NB4 (cell line): ENCODE results near the gene WDR83.
"Not testable (repeated sequence)": the region's sequence is repeated elsewhere in the genome, so short reads cannot be mapped to it uniquely, and the experiment has no call there.

Source experiments
- DNase-seq: peaks from one replicate; pipeline ENCODE4 v3.0.0; 2010; ENCODE audit warnings: low read depth
- H3K4me3 ChIP-seq: one replicate; pipeline ENCODE4 v1.5.1; 2011; ENCODE audit warnings: mild to moderate bottlenecking, low read depth, low read length, moderate library complexity
- CTCF ChIP-seq: IDR thresholded peaks from one replicate; pipeline ENCODE4 v1.5.1; 2012; ENCODE audit warnings: low read depth, low read length
- MAX ChIP-seq: IDR thresholded peaks from 2 replicates; pipeline ENCODE4 v1.6.1; 2011; ENCODE audit warnings: low read depth, low read length
- MYC ChIP-seq: IDR thresholded peaks from 2 replicates; pipeline ENCODE4 v1.6.1; 2011; ENCODE audit warnings: low read depth, low read length
- POLR2A ChIP-seq: IDR thresholded peaks from 2 replicates; pipeline ENCODE4 v1.6.1; 2011; ENCODE audit warnings: mild to moderate bottlenecking; ENCODE audit not compliant: insufficient read length; ENCODE audit errors: extremely low read depth

WDR83 gene

DNA sequence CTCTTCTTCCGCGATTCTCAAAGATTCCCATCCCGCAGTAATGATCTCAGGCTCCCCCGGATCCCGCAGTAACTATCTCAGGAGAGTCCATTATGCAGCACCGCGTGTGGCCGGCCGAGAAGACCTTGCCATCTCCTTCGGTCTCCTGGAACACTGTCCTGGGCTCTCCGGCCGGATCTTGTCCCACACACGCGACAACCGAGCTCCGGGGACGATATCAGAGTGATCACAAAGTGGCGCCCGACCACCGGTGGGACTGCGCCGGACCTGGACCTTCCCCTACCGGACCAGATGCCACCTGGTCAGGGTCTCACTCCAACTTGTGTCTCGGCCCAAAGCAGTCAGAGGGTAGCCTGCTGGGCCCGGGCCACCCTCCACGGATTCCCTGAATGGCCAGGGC is 24.1 kb upstream of the WDR83 start:
- TF ChIP-seq MYC (no peak), POLR2A (no peak), MAX (no peak), CTCF (no peak)
- no peak for DNase-seq

GRCh38 chr19:12643716-12644115 is 22.9 kb upstream of the WDR83 start:
- not testable (repeated sequence) for DNase-seq

More for the DNA sequence above, 24.1 kb upstream of the WDR83 start:
- no peak overlapping the region for H3K4me3 ChIP-seq

GRCh38 chr19:12646551-12646950 is 20.1 kb upstream of the WDR83 start:
- TF ChIP-seq MAX (no peak), MYC (no peak), CTCF (no peak), POLR2A (no peak)
- DNase-seq, result peak; percentile 25
- no peak overlapping the region for H3K4me3 ChIP-seq

More at GRCh38 chr19:12643716-12644115, 22.9 kb upstream of the WDR83 start:
- not testable (repeated sequence) for H3K4me3 ChIP-seq

DNA sequence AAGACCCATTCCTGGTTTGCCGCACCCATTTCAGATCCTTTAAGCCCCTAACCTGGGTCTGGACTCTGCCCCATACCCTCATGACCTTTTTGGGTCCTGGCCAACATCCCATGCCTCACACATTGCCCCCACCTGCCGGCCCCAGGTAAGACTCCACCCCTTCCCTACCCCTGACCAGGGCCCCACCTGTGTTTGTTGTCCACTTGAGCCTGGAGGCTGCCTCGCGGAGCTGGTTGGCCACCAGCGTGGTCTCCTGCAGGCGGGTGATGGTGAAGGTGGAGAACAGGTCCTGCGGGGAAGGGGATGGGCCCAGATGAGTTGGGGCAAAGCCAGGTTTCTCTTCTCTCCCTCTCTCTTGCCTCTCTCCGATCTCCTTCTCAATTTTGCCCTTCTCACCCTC is 19.6 kb upstream of the WDR83 start:
- TF ChIP-seq CTCF (no peak), MAX (no peak), POLR2A (no peak), MYC (no peak)
- H3K4me3 ChIP-seq, result no peak overlapping the region
- DNase-seq, result no peak

DNA sequence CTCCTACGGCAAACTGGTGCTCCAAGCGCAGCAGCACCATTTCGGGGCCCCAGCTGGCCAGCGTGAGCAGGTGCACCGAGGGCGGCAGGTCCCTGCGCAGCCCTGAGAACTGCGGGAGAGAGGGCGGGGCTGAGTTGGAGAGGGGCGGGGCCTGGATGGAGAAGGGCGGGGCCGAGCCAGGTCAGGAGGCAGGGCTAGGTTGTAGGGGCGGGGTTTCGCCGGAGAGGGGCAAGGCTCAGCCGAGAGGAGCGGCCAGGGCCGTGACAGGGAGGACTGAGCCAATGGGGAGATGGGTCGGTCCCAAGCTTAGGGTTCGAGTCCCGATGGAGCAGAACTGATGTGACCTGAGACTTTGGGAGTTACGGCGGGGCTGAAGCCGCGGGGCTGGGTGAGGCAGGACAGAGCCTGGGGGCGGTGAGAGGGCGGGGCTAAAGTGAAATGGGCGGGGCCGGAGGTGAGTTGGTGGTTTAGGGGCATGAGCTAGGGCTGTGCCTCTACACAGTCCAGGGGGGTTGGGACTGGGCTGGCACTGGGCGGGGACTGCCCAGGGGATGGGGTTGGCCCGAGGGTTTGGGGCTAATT is 19.0 kb upstream of the WDR83 start:
- TF ChIP-seq MAX, result no peak
- no peak for TF ChIP-seq CTCF
- no peak for TF ChIP-seq MYC
- TF ChIP-seq POLR2A, result no peak
- DNase-seq, result peak; percentile 23
- no peak overlapping the region for H3K4me3 ChIP-seq

DNA sequence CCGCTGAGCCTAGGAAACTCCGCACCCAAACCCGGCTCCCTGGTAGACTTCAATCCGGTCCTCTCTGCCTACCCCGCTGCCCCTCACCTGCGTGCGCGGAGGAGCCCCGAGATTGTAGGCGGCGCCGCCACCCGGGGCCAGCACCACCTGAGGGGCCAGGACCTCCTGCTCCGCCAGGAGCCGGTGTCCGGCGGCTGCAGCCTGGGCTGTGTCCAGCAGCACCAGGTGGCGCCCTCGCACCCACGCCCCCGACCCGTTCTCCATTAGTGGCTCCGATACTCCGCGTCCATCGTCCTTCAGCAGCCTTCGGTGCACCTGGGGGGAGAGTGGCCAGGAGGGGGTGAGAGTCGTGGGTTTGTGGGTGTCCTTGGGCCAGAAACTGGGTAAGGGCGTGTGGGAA is 18.5 kb upstream of the WDR83 start:
- no peak for TF ChIP-seq POLR2A
- H3K4me3 ChIP-seq, result no peak overlapping the region
- DNase-seq, result no peak

DNA sequence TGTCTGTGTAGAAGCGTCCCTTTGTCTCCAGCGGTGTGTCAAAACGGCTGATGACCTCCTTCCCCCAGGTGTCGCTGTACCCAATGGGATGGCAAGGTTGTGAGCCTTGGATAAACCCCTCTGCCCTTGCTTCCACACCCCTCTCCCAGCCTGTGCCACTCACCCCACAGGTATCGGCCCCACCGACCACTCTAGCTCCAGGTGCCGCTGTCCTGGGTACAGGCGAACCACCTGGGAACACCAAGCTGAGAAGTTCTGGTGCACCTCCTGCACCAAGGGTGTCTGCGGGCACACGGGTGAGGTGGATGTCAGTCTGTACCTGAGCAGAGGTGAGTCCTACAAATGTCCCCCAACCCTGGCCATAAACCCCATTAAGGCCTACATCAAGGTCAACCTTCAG is 16.7 kb upstream of the WDR83 start:
- DNase-seq, result no peak
- no peak for TF ChIP-seq POLR2A
- no peak for TF ChIP-seq CTCF
- no peak for TF ChIP-seq MAX
- TF ChIP-seq MYC, result no peak
- H3K4me3 ChIP-seq, result no peak overlapping the region
